GM04503 (cell line): ENCODE measurements around the gene NAA16.
A peak's percentile ranks its signal among the peaks of the same experiment; 100 is the strongest.

ENCODE experiments used
- DNase-seq: peaks from one replicate; pipeline ENCODE4 v3.0.0-alpha.2; 2012; ENCODE audit warnings: low read depth

Gene NAA16

DNA sequence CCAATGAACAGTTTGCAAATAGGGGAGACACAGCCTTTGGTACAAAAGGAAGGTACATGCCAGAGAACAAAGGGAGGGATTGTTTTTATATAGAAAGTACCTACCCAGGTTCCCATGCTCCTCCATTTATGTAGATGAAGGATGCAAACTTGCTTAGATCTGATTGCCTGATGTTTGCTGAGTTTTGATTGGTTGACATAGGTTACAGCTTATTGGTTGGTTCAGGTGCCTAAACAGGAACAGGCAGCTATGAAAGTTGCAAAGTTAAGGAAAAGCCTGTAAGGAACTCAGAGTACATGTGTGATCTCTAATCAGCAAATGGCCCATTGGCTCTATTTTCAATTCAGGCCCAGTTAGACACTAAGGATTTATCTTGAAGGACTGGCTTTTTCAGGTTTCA is 6.5 kb upstream of the NAA16 start:
- DNase-seq = no peak

- DNase-seq = no peak
Observed at GRCh38 chr13:41306271-41307145, 4.6 kb upstream of the NAA16 start.

GRCh38 chr13:41307884-41308640 is 3.0 kb upstream of the NAA16 start:
- no peak for DNase-seq

DNA sequence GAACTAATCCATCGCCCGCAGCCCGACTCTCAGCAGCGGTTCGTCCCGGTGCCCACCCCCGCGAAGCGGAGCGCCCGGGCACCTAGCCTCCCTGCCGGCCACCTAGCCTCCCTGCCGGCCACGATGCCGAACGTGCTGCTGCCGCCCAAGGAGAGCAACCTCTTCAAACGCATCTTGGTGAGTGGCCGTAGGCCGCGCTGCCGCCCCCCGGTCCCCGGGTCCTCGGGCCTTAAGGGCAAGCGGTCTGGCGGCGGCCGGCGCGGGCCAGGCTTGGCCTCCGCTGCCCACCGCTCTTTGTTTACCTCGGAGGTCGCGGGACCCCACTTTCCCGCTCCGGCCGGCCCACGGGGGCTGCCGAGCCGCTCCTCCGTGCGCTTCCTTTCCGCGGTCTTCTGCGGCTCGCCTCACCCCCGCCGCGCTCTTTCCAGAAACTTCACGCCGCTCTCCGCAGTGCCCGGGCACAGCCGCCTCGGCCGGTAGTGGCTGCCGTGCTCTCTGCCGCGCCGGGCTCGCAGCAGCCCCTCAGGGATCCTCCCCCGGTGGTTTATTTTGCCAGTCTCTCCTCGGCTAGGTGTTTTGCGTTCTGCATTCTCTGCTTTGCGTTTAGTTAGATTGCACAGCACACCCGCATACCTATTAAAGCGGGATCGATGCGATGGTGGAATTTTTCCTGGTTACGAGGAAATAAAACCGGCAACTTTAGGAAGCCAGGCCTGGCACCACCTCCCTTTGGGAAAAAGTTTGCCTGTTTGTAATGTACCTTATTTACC is 524 bp downstream of the NAA16 start:
- no peak for DNase-seq

DNA sequence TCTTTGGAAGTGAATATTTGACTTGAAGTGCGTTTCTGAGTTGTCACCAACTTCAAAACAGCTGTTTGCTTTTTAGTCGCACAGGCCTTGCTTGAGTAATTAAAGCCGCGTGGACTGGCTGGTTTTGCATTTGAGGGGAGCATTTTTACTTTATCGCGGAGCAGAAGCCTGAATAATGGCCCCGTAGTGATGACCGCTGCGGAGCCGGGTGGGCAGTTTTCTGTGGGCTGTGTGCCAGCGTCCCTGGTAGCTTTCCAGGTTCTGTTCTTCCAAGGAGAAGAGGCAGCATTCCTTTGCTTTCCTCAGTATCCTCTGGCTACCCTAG is 1.1 kb downstream of the NAA16 start:
- DNase-seq = no peak

GRCh38 chr13:41313117-41313516 is 2.0 kb downstream of the NAA16 start:
- no peak for DNase-seq

DNA sequence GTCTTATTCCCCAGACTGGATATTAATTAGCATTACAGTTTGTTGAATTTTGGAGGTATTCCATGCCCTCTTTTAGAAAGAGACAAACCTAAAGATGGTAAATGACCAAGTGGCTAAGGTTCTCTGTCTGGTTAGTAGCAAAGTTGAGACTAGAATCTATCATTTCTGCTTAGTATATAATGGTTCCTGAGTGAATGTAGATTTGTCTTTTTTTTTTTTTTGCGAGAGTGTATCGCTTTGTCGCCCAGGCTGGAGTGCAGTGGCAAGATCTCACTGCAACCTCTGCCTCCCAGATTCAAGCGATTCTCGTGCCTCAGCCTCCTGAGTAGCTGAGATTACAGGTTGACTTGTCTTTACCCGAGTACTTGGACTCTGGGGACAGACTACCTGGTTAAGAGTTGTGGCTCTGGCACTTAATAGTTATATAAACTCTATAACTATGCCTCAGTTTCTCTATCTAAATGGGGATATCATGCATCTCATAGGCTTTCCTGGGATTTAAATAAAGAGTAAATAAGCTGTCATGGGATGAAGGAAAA is 2.7 kb downstream of the NAA16 start:
- no peak for DNase-seq

- no peak for DNase-seq
Observed at GRCh38 chr13:41315443-41316047, 4.5 kb downstream of the NAA16 start.

DNA sequence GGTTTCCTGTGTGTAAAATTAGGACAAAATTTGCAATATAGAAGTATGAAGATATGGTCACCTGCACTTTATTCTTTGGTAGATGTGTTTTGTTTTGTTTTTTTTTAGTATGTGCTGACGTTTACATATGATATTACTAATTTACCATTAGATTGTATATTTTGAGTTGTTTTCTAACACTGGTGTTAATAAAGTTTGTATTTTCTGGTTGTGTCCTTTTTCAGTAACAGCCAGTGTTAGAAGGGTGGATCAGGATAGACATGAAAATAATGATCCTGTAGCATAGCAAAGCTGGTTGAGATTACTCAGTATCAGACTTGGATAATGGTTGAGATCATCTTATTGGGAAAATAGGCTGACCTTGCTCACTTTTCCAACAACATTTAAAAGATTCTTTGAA is 6.2 kb downstream of the NAA16 start:
- DNase-seq = no peak

- DNase-seq = no peak
Observed at GRCh38 chr13:41325752-41326151, 14.7 kb downstream of the NAA16 start.

DNA sequence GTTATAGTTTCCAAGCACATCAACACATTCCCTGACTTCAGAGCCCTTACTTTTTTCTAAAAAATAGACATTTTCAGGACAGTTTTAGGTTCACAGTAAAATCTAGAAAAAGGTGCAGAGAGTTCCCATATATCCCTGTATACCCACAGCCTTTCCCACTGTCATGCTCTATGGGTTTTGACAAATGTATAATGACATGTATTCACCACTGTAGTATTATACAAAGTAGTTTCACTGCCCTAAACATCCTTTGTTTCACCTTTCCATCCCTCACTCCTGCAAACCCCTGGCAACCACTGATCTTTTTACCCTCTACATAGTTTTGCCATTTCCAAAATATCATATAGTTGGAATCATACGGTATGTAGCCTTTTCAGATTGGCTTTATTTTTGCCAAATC is 15.6 kb downstream of the NAA16 start:
- no peak for DNase-seq

- no peak for DNase-seq
Observed at GRCh38 chr13:41327994-41328790, 17.1 kb downstream of the NAA16 start.

- DNase-seq = no peak
Observed at GRCh38 chr13:41332829-41333228, 21.8 kb downstream of the NAA16 start.

GRCh38 chr13:41334810-41335209 is 23.7 kb downstream of the NAA16 start:
- no peak for DNase-seq

DNA sequence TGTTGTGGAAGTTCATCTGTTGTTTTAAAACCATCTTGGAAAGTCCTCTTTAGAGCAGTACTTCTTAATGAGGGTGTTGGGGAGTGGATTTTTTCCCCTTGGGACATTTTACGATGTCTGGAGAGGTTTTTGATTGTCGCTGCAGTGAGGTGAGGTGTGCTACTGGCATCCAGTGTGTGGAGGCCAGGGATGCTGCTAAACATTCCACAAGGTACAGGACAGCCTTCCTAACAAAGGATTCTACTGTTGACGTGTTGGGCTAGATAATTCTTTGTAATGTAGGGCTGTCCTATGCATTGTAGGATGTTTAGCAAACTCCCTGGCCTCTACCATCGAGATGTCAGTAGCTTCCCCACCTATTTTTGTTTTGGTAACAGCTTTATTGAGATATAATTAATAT is 33.3 kb downstream of the NAA16 start:
- no peak for DNase-seq

DNA sequence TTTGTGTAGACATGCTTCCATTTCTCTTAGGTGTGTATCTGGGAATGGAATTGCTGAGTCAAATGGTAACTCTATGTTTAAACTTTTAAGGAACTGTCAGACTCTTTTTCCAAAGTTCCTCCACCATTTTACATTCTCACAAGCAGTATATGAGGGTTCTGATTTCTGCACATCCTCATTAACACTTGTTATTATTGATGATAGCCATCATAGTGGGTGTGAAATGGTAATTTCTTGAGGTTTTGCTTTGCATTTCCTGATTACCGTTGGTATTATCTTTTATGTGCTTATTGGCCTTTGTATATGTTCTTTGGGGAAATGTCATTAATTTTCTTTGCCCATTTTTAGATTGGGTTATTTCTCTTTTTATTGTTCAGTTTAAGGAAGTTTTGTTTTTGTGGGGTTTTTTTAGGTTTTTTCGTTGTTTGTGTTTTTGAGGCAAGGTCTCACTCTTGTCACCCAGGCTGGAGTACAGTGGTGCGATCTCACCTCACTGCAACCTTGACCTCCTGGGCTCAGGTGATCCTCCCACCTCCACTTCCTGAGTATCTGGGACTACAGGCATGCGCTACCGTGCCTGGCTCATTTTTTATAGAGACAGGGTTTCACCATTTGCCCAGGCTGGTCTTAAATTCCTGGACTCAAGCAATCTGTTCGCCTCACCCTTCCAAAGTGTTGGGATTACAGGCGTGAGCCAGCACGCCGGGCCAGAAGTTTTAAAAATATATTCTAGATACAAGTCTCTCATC is 34.3 kb downstream of the NAA16 start:
- DNase-seq = no peak

DNA sequence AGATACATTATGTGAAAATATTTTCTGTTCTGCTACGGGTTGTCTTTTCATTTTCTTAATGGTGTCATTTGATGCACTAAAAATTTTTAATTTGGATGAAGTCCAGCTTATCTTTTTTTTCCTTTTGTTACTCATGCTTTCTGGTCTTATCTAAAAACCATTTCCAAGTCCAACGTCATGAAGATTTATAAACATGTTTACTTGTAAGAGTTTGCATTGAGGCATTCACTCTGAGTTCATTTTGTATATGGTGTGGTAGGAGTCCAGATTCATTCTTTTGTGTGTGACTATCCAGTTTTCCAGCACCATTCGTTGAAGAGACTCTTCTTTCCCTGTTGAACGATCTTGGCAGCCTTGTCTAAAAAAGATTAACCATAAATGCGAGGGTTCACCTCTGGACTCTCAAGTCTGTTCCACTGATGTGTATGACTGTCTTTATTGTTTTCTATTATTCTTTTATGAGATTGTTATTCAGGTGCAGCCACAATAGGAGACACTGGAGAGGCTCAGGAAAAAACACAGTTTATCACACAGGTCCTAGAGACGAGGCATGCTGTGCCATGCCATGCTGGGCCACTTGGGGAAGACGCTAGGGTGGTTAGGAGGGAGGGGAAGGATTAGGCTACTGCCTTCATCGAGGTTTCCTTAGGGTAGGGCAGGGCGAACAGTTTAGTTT is 35.0 kb downstream of the NAA16 start:
- DNase-seq = no peak

- DNase-seq = peak; percentile 31
Observed at GRCh38 chr13:41352935-41353840, 42.1 kb downstream of the NAA16 start.

DNA sequence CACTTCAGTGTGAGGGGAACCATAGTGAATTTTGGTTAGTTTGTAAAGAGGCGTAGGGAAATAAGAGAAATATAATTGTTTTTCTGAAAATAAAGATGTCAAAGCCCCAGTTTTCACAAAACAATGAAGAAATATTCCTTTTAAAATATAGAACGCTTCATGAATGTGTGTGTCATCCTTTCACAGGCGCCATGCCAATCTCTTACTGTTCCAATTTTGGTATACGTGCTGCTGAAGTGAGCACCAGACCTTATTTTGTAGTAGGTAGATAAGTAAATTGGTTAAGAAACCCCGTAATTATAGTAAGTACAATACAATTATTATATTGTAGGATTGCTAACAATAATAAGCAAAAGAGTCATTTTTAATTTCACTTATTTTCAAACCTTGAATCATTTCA is 43.3 kb downstream of the NAA16 start:
- no peak for DNase-seq
